Mucosa of descending colon (tissue), 3 donors: ENCODE data around the gene AGAP1. TPM values are rescaled to one million over a fixed set of nuclear protein-coding genes. Genes with fewer than 3 reads are reported as not detected.

Experiments used
- ATAC-seq: fragments of 200-7000 bp; cut with Tn5 transposase; one replicate; pipeline ENCODE4 v1.9.1; 2020; ENCODE audit warnings: mild to moderate bottlenecking, moderate library complexity
- DNase-seq, 3 donors: peaks; one replicate each; pipeline ENCODE4 v3.0.0-alpha.2; 2020
- H3K36me3 ChIP-seq: fragments of 200-600 bp; one replicate; pipeline ENCODE4 v1.8.0; 2021; ENCODE audit warnings: low read depth, mild to moderate bottlenecking
- H3K4me1 ChIP-seq: fragments of 200-600 bp; one replicate; pipeline ENCODE4 v1.8.0; 2021; ENCODE audit warnings: low read depth, mild to moderate bottlenecking
- H3K4me3 ChIP-seq: fragments of 200-600 bp; one replicate; pipeline ENCODE4 v1.8.0; 2021; ENCODE audit warnings: mild to moderate bottlenecking
- H3K9me3 ChIP-seq: fragments of 200-600 bp; one replicate; pipeline ENCODE4 v1.8.0; 2021; ENCODE audit warnings: mild to moderate bottlenecking
- intact Hi-C, 2 donors: fragments of 100-400 bp; cut with DNase I in 1 of 2; cut with micrococcal nuclease in 1 of 2; formaldehyde crosslinking; loops; one replicate each; pipeline versions ENCODE4 v1.11.0 to v1.11.1; 2022; cut with DNase I, micrococcal nuclease
- total RNA-seq, 3 donors: library from RNA; stranded (reverse); fragmentation: NEBNext Ultra II Directional in 2 of 3; extraction: Animal tissue kit (Norgen Biotek cat#: 25700) in 2 of 3; gene quantifications; one replicate each; pipeline versions ENCODE4 v1.2.1 to v1.2.4, GENCODE V29; 2021 to 2023
- TF ChIP-seq, protein P1 (sequence below): fragments of 200-600 bp; IDR thresholded peaks from one replicate; pipeline ENCODE4 v1.8.0; 2022; ENCODE audit warnings: antibody characterized with exemption, mild to moderate bottlenecking
- donor health status: DM: no; HTN: no; CAD: no; lungs with moderate emphysema.
- donor health status: DM: no; HTN: no; CAD: no.
- donor health status: DM: no; HTN: yes; CAD: no.

The AGAP1 gene
- total RNA-seq, 3 donors from 2014 or later, result 68.1 to 112 (median 88.9) TPM

DNA sequence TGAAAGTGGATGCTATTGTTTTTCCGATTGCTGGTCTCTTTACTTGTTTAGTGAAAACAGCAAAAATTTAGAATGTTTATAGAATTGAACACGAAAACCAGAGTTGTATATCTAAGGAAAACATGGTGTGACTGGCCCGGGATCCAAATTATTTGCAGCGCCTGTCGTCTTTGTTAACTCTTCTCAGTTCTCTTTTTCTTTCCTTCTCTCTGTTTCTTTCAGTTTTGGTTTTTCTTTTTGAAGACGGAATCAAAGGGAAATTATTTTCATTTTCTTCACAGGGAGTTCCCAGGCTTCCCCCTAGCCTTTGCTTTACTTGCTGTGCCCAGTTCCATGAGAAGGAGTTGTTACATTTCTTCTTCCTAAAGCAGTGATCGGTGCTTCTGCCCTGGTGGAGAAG lies 76.0 kb downstream of the AGAP1 start:
- TF ChIP-seq, protein P1, sequence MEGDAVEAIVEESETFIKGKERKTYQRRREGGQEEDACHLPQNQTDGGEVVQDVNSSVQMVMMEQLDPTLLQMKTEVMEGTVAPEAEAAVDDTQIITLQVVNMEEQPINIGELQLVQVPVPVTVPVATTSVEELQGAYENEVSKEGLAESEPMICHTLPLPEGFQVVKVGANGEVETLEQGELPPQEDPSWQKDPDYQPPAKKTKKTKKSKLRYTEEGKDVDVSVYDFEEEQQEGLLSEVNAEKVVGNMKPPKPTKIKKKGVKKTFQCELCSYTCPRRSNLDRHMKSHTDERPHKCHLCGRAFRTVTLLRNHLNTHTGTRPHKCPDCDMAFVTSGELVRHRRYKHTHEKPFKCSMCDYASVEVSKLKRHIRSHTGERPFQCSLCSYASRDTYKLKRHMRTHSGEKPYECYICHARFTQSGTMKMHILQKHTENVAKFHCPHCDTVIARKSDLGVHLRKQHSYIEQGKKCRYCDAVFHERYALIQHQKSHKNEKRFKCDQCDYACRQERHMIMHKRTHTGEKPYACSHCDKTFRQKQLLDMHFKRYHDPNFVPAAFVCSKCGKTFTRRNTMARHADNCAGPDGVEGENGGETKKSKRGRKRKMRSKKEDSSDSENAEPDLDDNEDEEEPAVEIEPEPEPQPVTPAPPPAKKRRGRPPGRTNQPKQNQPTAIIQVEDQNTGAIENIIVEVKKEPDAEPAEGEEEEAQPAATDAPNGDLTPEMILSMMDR, result no peak
- no peak for DNase-seq
- no peak overlapping the region for H3K4me3 ChIP-seq

DNA sequence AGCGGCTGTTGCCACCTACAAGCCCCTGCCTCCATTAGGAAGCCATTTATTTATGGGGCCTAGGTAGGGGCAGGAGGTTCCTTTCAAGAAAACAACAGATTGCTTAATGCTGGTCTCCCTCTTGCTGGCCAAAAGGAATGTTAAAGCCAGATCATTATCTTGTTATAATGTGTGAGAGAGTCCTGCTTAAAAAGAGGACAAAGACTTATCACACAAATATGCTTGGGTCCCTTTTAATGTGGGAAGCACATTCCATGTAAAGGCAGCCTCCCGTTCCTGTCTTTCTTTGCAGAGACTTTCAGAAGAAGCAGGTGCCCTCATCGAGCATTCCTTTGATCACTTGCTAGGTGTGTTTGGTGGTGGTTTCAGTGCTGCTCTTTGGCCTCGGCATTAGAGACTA lies 76.4 kb downstream of the AGAP1 start:
- Histone ChIP-seq H3K9me3 (no peaks in the 10 kb centered on the region), H3K4me1 (no peaks in the 10 kb centered on the region), H3K36me3 (no peaks in the 10 kb centered on the region), H3K4me3 (no peak overlapping the region)
- DNase-seq (no peak), ATAC-seq (no peak)
- TF ChIP-seq, protein P1, result no peak
- intact Hi-C loops, result no loop called here

More for the DNA sequence above, 76.0 kb downstream of the AGAP1 start:
- ATAC-seq, result no peak
- H3K9me3 ChIP-seq, result no peaks in the 10 kb centered on the region
- intact Hi-C loops, result no loop called here
- no peaks in the 10 kb centered on the region for H3K4me1 ChIP-seq
- H3K36me3 ChIP-seq, result no peaks in the 10 kb centered on the region

DNA sequence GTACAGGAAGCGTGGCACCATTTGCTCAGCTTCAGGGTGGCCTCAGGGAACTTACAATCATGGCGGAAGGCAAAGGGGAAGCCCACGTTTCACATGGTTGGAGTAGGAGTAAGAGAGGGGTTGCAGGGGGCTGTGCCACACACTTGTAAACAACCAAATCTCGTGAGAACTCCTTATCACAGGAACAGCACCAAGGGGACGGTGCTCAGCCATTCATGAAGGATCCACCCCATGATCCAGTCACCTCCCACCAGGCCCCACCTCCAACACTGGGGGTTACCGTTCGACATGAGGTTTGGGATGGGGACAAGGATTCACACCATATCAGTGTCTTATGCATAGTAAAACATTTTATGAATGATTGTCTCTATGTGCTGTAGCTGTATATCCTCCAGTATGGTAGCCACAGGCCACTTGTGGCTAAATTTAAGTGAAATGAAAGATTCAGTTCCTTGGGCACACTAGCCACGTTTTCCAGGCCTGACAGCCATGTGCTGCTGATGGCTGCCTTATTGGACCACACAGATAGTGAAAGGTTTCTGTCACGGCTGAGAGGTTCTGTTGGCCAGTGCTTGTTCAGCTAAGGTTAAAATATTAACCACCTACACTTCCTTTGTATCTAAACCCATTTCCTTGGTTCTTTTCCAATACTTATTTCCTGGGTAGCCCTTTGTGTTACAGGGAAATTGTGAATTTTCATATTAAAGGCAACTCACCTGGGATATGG lies 77.3 kb downstream of the AGAP1 start:
- DNase-seq (no peak), ATAC-seq (peak; percentile 25)
- intact Hi-C loops, result no loop called here
- TF ChIP-seq, protein P1, result no peak
- Histone ChIP-seq H3K4me1 (no peaks in the 10 kb centered on the region), H3K36me3 (no peaks in the 10 kb centered on the region), H3K9me3 (no peaks in the 10 kb centered on the region), H3K4me3 (no peak overlapping the region)

DNA sequence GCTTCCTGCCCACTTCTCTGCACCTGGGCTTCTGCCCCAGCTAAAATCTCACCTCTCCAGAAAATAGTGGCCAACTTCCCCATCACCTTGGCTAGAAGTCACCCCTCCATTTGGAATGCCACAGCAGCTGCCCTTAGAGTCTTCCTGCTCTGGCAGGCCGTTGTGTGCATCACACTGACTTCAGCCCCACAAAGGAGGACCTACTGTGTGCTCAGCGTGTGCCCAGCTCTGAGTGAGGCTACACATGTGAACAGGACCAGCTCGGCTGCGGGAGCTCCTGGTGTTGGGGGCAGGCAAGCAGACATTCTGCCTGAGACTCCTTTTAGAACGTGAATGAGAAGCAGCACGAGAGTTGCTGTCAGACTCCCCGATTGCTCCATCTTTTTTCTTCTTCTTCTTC lies 78.7 kb downstream of the AGAP1 start:
- TF ChIP-seq, protein P1, result no peak
- intact Hi-C loops, result no loop called here
- Histone ChIP-seq H3K36me3 (no peaks in the 10 kb centered on the region), H3K9me3 (no peaks in the 10 kb centered on the region), H3K4me1 (no peaks in the 10 kb centered on the region), H3K4me3 (no peak overlapping the region)
- DNase-seq (no peak), ATAC-seq (no peak)

DNA sequence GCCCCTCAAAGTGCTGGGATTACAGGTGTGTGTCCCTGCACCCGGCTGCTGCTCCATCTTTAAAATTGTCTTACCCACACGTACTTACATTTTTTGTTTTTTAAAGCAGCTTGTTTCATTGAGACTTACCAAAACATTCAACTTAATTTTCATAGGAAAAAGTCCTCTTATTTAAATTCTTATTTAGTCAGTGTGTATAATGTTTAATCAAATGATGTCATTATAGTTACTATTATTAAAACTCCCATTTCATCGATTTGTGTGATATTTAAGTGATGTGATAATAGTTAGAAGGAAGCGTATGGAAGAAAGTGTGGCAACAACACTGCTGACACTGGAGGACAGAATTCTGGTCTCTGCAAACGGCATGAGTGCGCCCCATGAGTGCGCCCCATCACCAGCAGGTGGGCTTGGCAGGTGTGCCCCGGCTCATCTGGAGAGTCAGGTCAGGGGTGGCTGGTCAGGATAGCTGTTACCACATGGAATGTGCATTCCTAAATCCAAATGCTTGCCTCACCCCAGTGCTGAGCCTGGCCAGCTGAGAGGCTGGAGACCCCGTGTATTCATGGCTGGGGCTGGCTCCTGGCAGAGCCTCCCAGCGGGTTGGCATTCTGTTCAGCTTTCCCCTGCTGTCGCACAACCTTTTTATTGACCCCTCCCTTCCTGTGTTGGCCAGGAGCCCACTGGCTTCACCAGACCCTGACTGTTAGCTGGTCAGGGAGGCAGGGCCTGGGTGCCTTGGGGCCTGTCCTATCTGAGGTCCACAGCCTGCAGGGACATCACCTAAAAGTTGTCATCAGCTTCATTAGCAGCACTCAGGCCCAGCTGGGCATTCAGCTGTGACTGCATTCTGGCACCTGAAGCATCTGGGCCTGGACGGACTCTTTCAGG lies 79.7 kb downstream of the AGAP1 start:
- Histone ChIP-seq H3K36me3 (no peaks in the 10 kb centered on the region), H3K4me1 (no peaks in the 10 kb centered on the region), H3K4me3 (no peak overlapping the region), H3K9me3 (no peaks in the 10 kb centered on the region)
- no peak for DNase-seq
- ATAC-seq, result peak; percentile 15
- TF ChIP-seq, protein P1, result no peak
- intact Hi-C loops, result no loop called here
